M059J (cell line): ENCODE data around the gene CLEC18B. TPM values are rescaled to one million over a fixed set of nuclear protein-coding genes. Genes with fewer than 3 reads are reported as not detected.
"Not testable (repeated sequence)": the region's sequence is repeated elsewhere in the genome, so short reads cannot be mapped to it uniquely, and the experiment has no call there.

Experiments used
- DNase-seq: peaks from one replicate; pipeline ENCODE4 v3.0.0-alpha.2; 2012; ENCODE audit warnings: low read depth
- total RNA-seq: library from RNA; depleted of rRNA; stranded (reverse); fragments of >200 nt; shearing (Covaris generic); gene quantifications from 2 replicates; pipeline ENCODE4 v1.2.3, GENCODE V29; 2014

CLEC18B gene
- total RNA-seq, 1 experiment from 2014 or later, result 0.44 TPM

GRCh38 chr16:74406600-74407361, 14.5 kb downstream of the CLEC18B start:
- DNase-seq, result not testable (repeated sequence)

DNA sequence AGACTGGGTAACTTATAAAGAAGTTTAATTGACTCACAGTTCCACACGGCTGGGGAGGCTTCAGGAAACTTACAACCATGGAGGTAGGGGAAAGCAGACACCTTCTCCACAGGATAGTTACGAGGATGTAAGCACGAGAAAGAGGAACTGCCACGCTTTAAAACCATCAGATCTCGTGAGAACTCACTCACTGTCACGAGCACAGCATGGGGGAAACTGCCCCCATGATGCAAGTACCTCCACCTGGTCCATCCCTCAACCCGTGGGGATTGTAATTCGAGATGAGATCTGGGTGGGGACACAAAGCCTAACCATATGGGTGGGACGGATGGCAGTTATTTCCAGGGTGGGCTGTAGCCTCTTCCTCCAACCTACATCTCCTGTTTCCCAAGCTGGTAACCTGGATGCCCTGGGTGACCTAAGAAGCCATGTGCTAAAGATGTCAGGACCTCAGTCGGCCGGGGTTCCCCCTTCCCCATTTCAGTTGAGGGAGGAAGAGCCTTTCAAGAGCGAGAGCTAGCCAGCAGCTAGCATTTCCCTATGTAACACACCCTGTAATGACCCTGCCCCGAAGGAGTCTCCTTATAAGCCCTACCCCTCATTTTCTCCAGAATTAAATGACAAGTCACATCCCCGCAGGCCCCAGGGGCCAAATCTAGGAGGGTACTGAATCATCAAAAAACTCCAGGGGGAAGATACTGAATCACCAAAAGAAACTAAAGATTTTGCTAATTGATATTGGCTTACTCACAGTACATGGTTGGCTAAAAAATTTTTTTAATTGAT, 16.9 kb downstream of the CLEC18B start:
- not testable (repeated sequence) for DNase-seq

DNA sequence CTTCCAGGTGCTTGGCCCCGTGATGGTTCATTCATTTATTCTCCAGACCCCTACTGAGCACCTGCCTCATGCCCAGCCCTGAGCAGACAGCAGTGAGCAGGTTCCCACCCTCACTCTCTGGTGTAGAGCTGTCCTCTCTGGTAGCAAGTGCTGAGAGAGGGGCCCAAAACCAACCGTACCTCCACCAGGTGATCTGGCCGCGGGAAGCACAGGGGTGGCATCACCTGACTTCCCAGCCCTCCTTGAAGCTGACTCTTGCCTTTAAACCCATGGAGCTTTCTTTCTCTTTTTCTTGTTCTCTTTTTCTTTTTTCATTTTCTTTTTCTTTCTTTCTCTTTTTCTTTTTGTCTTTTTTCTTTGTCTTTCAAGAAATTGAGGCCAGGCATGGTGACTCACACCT, 21.0 kb downstream of the CLEC18B start:
- DNase-seq, result not testable (repeated sequence)

- not testable (repeated sequence) for DNase-seq
These were observed 22.9 kb downstream of the CLEC18B start for GRCh38 chr16:74398212-74398895.

- not testable (repeated sequence) for DNase-seq
These were observed 24.7 kb downstream of the CLEC18B start for GRCh38 chr16:74396521-74397017.

GRCh38 chr16:74394604-74395003, 26.7 kb downstream of the CLEC18B start:
- not testable (repeated sequence) for DNase-seq

- DNase-seq, result not testable (repeated sequence)
These were observed 27.1 kb downstream of the CLEC18B start for GRCh38 chr16:74394131-74394530.

DNA sequence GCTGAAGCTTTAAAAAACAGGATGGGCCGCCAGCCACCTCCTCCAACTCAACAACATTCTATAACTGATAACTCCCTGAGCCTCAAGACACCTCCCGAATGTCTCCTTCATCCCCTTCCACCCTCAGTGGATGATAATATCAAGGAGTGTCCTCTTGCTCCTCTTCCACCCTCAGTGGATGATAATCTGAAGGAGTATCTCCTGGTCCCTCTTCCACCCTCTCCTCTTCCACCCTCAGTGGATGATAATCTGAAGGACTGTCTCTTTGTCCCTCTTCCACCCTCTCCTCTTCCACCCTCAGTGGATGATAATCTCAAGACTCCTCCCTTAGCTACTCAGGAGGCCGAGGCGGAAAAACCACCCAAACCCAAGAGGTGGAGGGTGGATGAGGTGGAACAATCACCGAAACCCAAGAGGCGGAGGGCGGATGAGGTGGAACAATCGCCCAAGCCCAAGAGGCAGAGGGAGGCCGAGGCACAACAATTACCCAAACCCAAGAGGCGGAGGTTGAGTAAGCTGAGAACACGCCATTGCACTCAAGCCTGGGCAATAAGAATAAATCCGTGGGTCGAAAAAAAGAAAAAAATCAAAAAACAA, 29.7 kb downstream of the CLEC18B start:
- not testable (repeated sequence) for DNase-seq

DNA sequence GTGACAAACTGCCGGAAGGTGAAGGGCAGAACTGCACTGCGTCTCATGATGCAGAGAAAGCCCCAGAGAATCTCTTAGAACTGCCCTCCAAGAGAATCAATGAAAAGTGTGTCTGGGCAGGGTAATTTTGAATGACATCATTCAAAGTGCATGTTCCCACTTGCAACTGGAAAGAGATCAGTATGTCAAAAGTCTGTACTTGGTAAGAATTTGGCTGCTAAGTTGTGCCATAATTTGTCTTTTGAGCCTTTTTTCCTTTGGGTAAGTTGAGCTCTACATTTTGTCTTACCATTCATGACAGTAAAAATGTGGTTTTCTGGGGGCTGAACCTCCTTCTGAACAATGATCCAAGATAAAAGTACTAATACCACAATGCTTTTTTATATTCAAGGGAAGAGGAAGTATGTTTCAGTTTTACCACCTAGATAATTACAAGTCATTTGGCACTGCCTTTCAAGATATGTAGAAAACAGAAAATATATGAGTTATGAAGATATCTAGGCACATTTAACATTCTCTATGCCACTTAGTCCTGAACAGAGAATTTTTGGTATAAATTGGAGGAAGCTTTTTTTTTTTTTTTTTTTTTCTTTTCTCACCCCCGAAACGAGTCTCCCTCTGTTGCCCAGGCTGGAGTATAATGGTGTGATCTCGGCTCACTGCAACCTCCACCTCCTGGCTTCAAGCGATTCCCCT, 38.8 kb downstream of the CLEC18B start:
- DNase-seq, result not testable (repeated sequence)

DNA sequence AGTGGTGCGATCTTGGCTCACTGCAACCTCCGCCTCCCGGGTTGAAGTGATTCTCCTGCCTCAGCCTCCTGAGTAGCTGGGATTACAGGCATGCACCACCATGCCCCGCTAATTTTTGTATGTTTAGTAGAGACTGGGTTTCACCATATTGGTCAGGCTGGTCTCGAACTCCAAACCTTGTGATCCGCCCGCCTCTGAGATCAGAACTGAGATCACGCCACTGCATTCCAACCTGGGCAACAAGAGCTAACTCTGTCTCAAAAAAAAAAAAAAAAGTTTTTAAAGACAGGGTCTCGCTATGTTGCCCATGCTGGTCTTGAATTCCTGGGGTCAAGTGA, 47.5 kb downstream of the CLEC18B start:
- DNase-seq, result not testable (repeated sequence)

- DNase-seq, result no peak
These were observed 48.1 kb downstream of the CLEC18B start for GRCh38 chr16:74372953-74373846.

- DNase-seq, result no peak
These were observed 48.9 kb downstream of the CLEC18B start for GRCh38 chr16:74372369-74372768.

- not testable (repeated sequence) for DNase-seq
These were observed 50.7 kb downstream of the CLEC18B start for GRCh38 chr16:74370338-74371135.

DNA sequence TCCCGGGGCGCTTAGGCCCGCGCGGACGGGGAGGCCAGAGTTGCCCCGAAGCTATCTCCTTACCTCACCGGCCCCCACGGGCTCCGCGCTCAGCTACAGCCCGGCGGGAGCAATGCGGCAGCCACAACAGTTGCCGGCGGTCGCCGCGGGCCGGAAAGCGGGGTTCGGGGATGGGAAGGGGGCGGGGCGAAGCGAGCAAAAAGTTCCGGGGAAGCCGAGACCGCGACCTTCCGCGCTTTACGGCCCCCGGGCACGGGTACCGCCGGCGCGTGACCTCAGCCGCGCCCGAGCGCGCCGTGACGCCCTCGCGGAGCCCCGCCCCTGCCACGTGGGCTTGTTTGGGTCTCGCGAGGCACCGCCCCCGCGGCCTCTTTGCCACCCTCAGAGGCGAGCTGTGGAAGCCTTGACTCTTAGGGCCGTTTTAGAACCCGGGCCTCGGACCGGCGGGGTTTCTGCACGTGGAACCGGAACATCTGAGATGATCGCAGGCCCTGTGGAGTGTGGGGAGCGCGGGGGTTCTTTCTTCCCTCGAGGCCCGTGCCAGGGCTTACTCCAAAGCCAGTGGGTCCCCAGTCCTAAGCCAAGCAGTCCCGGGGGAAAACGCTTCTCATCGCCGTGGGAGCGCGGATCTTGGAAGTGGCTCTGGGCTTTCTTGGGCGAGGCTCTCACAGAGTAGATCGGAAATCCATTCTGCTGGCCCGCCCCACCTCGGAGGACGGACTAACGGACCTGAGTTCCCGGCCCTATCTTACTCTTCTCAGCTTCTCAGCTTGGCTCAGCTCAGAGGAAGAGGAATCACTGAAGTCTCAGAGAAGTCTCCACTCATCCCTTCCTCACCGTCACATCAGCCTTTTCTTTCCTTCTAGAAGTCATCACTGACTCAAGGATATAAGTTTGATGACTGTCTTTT, 53.0 kb downstream of the CLEC18B start:
- DNase-seq, result peak; percentile 93

DNA sequence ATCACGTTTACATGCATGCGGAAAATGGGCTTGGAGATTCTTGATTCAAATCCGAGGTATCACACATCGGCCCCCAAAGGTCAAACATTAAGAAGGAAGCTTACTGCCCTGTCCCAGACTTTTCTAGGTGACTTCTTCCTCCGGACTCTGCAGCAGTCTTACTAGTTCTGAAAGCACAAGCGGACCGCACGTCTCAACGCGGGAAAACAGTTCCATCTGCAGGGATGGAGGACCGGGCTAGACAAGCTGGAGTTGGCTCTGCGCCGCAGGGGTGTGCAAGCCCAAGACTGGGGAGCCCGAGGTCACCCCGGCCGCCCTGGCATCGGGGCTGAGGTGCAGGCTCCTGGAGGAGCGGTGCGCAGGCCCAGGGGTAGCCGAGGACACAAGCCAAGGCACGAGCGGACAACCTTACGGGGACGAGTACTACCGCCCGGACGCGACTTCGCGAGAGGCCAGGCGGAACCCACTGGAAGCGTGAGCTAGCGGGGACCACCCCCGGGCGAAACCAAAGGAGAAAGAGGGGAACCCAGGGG, 53.7 kb downstream of the CLEC18B start:
- peak; percentile 44 for DNase-seq

- not testable (repeated sequence) for DNase-seq
These were observed 59.4 kb downstream of the CLEC18B start for GRCh38 chr16:74361646-74362610.
